ENCODE results near the gene BRAT1. TPM values are rescaled to one million over a fixed set of nuclear protein-coding genes. Genes with fewer than 3 reads are reported as not detected.

The BRAT1 gene
- total RNA-seq, 2 experiments from 2014 or later: 24.1 to 24.5 TPM

GRCh38 chr7:2568521-2569223 lies 13.3 kb upstream of the BRAT1 start:
- Histone ChIP-seq H3K27ac (ENCODE audit: low read depth in 1 of 2, low read length in 2 of 2) (no peak overlapping the region), H3K4me1 (ENCODE audit: insufficient read depth, low read length) (peaks cover 13% of the 10 kb centered on the region), H3K9me3 (ENCODE audit: control insufficient read depth in 1 of 2, insufficient read depth in 1 of 2, low read length in 2 of 2) (no peaks in the 10 kb centered on the region), H3K4me3 (ENCODE audit: low read length) (no peak overlapping the region), H3K27me3 (ENCODE audit: control insufficient read depth in 1 of 2, insufficient read depth in 2 of 2, low read length in 2 of 2) (no peaks in the 10 kb centered on the region), H3K36me3 (ENCODE audit: insufficient read depth, low read length) (peaks cover 10% of the 10 kb centered on the region)
- no peak overlapping the region for H3K4me3 Mint-ChIP-seq
- intact Hi-C loops (cut with DNase I, micrococcal nuclease): loop anchor here (5.0 to 10.0 kb wide), 2 partner anchors 116 to 146 kb away; no protein-coding TSS in a partner anchor
- ChIA-PET POLR2A (no interaction called here), CTCF (interaction anchor here (1.4 kb wide), 1 partner anchor 117 kb away, joined by 3 read pairs; no protein-coding TSS in a partner anchor)
- H3K27me3 Mint-ChIP-seq: no peaks in the 10 kb centered on the region
- no peak for DNase-seq
- no peak for ATAC-seq (ENCODE audit: poor library complexity)
- no peak overlapping the region for H3K27ac Mint-ChIP-seq
- peaks cover 10% of the 10 kb centered on the region for H3K36me3 Mint-ChIP-seq (ENCODE audit: low read depth)
- no peaks in the 10 kb centered on the region for H3K9me3 Mint-ChIP-seq
- peaks cover 22% of the 10 kb centered on the region for H3K4me1 Mint-ChIP-seq (ENCODE audit: low read depth)
- no peak for TF ChIP-seq CTCF (IDR thresholded peaks at IDR 0.05)

- intact Hi-C loops (cut with DNase I, micrococcal nuclease): loop anchor here (1.0 to 10.0 kb wide), 3 partner anchors 89 to 147 kb away; no protein-coding TSS in a partner anchor
- H3K27ac Mint-ChIP-seq: no peak overlapping the region
- no peak for TF ChIP-seq CTCF (IDR thresholded peaks at IDR 0.05)
- POLR2A ChIA-PET: interaction anchor here (1.1 to 1.3 kb wide), 2 partner anchors 47 to 63 kb away, joined by 3 to 4 read pairs; no protein-coding TSS in a partner anchor
- H3K9me3 ChIP-seq (ENCODE audit: control insufficient read depth in 1 of 2, insufficient read depth in 1 of 2, low read length in 2 of 2): no peaks in the 10 kb centered on the region
- H3K4me3 Mint-ChIP-seq: no peak overlapping the region
- H3K4me1 Mint-ChIP-seq (ENCODE audit: low read depth): peaks cover 22% of the 10 kb centered on the region
- H3K27ac ChIP-seq (ENCODE audit: low read depth in 1 of 2, low read length in 2 of 2): no peak overlapping the region
- no peaks in the 10 kb centered on the region for H3K27me3 Mint-ChIP-seq
- no peaks in the 10 kb centered on the region for H3K27me3 ChIP-seq (ENCODE audit: control insufficient read depth in 1 of 2, insufficient read depth in 2 of 2, low read length in 2 of 2)
- H3K4me1 ChIP-seq (ENCODE audit: insufficient read depth, low read length): peaks cover 13% of the 10 kb centered on the region
- H3K36me3 ChIP-seq (ENCODE audit: insufficient read depth, low read length): peaks cover 10% of the 10 kb centered on the region
- no peak overlapping the region for H3K4me3 ChIP-seq (ENCODE audit: low read length)
- ATAC-seq (ENCODE audit: poor library complexity) (no peak), DNase-seq (peak in 1 of 14 experiments; percentile 38)
- peaks cover 2% of the 10 kb centered on the region for H3K36me3 Mint-ChIP-seq (ENCODE audit: low read depth)
- CTCF ChIA-PET: interaction anchor here (1.4 kb wide), 1 partner anchor 116 kb away, joined by 3 read pairs; no protein-coding TSS in a partner anchor
- no peaks in the 10 kb centered on the region for H3K9me3 Mint-ChIP-seq
These were observed 12.5 kb upstream of the BRAT1 start for GRCh38 chr7:2567679-2568278.

- Mint-ChIP-seq H3K27me3 (no peaks in the 10 kb centered on the region), H3K36me3 (ENCODE audit: low read depth) (no peaks in the 10 kb centered on the region), H3K9me3 (no peaks in the 10 kb centered on the region), H3K4me1 (ENCODE audit: low read depth) (peaks cover 22% of the 10 kb centered on the region), H3K27ac (peak overlapping the region; percentile 63), H3K4me3 (peak overlapping the region; percentile 79)
- H3K4me3 ChIP-seq (ENCODE audit: low read length): no peak overlapping the region
- H3K27me3 ChIP-seq (ENCODE audit: control insufficient read depth in 1 of 2, insufficient read depth in 2 of 2, low read length in 2 of 2): no peaks in the 10 kb centered on the region
- H3K27ac ChIP-seq (ENCODE audit: low read depth in 1 of 2, low read length in 2 of 2): no peak overlapping the region
- TF ChIP-seq CTCF (IDR thresholded peaks at IDR 0.05): no peak
- H3K9me3 ChIP-seq (ENCODE audit: control insufficient read depth in 1 of 2, insufficient read depth in 1 of 2, low read length in 2 of 2): no peaks in the 10 kb centered on the region
- H3K4me1 ChIP-seq (ENCODE audit: insufficient read depth, low read length): peaks cover 13% of the 10 kb centered on the region
- ATAC-seq (ENCODE audit: poor library complexity): peak; percentile 91
- peaks cover 7% of the 10 kb centered on the region for H3K36me3 ChIP-seq (ENCODE audit: insufficient read depth, low read length)
- CTCF ChIA-PET: interaction anchor here (1.4 kb wide), 1 partner anchor 116 kb away, joined by 3 read pairs; no protein-coding TSS in a partner anchor
- POLR2A ChIA-PET: interaction anchor here (1.1 to 1.3 kb wide), 2 partner anchors 47 to 64 kb away, joined by 3 to 4 read pairs; no protein-coding TSS in a partner anchor
- DNase-seq: peak in 8 of 14 experiments; percentile 19 to 56 (median 32)
- intact Hi-C loops (cut with DNase I, micrococcal nuclease): loop anchor here (1.0 to 10.0 kb wide), 3 partner anchors 89 to 148 kb away; no protein-coding TSS in a partner anchor
These were observed 11.8 kb upstream of the BRAT1 start for GRCh38 chr7:2566890-2567678.

All from CD4-positive, alpha-beta T cell (primary cell).